MCF 10A (cell line): ENCODE results near the gene PIP4K2A. TPM values are rescaled to one million over a fixed set of nuclear protein-coding genes. Genes with fewer than 3 reads are reported as not detected.
"Not testable (repeated sequence)": the region's sequence is repeated elsewhere in the genome, so short reads cannot be mapped to it uniquely, and the experiment has no call there.

Experiments
- BruUV-seq: library from RNA; stranded (reverse); fragments of 400-500 nt; replicated peaks from 2 replicates; lab custom pipeline; 2021; lab: Mats Ljungman, UMichigan
- CTCF ChIA-PET: fragments of 300-600 bp; sonication (Branson Sonifier 250); formaldehyde crosslinking; extraction: SDS; loops from one replicate; lab custom pipeline; 2021; ENCODE audit warnings: antibody characterized with exemption, inconsistent platforms; lab: Yijun Ruan, JAX
- POLR2A ChIA-PET: fragments of 300-600, 350-650 bp; sonication (Branson Sonifier 250); formaldehyde crosslinking; extraction: SDS; loops from one replicate; lab custom pipeline; 2020; ENCODE audit warnings: antibody characterized with exemption, inconsistent platforms; lab: Yijun Ruan, JAX
- DNase-seq: peaks from one replicate; pipeline ENCODE4 v3.0.0-alpha.2; 2018; ENCODE audit not compliant: unreplicated experiment
- H3K27ac Mint-ChIP-seq: one replicate; pipeline ENCODE4 v1.8.0; 2022; ENCODE audit warnings: mild to moderate bottlenecking, low read depth, mixed read lengths; ENCODE audit not compliant: unreplicated experiment
- H3K27me3 Mint-ChIP-seq: one replicate; pipeline ENCODE4 v1.8.0; 2022; ENCODE audit warnings: mixed read lengths; ENCODE audit not compliant: insufficient read depth, unreplicated experiment
- H3K36me3 Mint-ChIP-seq: one replicate; pipeline ENCODE4 v1.8.0; 2022; ENCODE audit warnings: mild to moderate bottlenecking, moderate library complexity, mixed read lengths; ENCODE audit not compliant: insufficient read depth, unreplicated experiment
- H3K4me1 Mint-ChIP-seq: one replicate; pipeline ENCODE4 v1.8.0; 2022; ENCODE audit warnings: mixed read lengths; ENCODE audit not compliant: insufficient read depth, unreplicated experiment
- H3K4me3 Mint-ChIP-seq: one replicate; pipeline ENCODE4 v1.8.0; 2022; ENCODE audit warnings: mild to moderate bottlenecking, moderate library complexity, mixed read lengths; ENCODE audit not compliant: unreplicated experiment
- H3K9me3 Mint-ChIP-seq: one replicate; pipeline ENCODE4 v1.8.0; 2022; ENCODE audit warnings: mixed read lengths; ENCODE audit not compliant: unreplicated experiment
- intact Hi-C: fragments of 100-400 bp; cut with micrococcal nuclease; formaldehyde crosslinking; loops from 2 replicates; pipeline ENCODE4 v1.14.1; 2022
- total RNA-seq: library from RNA; stranded (reverse); gene quantifications from 2 replicates; pipeline ENCODE4 v1.2.3, GENCODE V29; 2022
- TF ChIP-seq, protein P1 (sequence below): fragments of 200-600 bp; IDR thresholded peaks from one replicate; pipeline ENCODE4 v1.8.0; 2022; ENCODE audit warnings: antibody characterized with exemption, mild to moderate bottlenecking; ENCODE audit not compliant: unreplicated experiment

PIP4K2A gene
- total RNA-seq, 1 experiment from 2014 or later = 24.2 TPM

DNA sequence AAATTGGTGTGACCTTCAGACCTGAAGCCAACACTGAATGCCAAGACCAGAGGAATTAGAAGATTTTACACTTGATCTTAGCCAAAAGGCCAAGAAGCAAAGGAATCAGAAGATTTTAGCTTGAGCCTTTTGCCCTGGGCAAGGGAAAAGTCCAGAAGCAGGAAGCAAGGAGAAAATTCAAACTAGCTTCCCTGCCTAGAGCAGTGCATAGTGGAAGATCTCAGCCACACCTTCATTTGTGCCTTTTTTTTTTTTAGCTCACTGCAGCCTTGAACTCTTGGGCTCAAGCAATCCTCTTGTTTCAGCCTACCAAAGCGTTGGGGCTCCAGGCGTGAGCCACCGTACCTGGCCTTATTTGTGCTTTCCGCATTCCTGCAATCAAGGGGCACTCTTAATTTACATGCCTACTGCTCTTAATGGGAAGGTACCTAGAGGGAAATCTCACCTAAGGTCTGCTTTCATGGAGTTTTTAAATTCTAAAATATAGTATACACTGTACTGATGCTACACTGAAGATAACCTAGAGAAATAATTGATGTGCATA lies 8.3 kb upstream of the PIP4K2A start:
- ChIA-PET CTCF (interaction anchor here (0.5 kb wide), 1 partner anchor 175 kb away, joined by 3 read pairs; no protein-coding TSS in a partner anchor), POLR2A (no interaction called here)
- Mint-ChIP-seq H3K36me3 (no peaks in the 10 kb centered on the region), H3K4me1 (no peaks in the 10 kb centered on the region), H3K4me3 (no peak overlapping the region), H3K27ac (no peak overlapping the region), H3K27me3 (peaks cover 11% of the 10 kb centered on the region), H3K9me3 (no peaks in the 10 kb centered on the region)
- intact Hi-C loops = loop anchor here (10.0 kb wide), 1 partner anchor 82 kb away; no protein-coding TSS in a partner anchor
- no peak for DNase-seq
- TF ChIP-seq, protein P1, sequence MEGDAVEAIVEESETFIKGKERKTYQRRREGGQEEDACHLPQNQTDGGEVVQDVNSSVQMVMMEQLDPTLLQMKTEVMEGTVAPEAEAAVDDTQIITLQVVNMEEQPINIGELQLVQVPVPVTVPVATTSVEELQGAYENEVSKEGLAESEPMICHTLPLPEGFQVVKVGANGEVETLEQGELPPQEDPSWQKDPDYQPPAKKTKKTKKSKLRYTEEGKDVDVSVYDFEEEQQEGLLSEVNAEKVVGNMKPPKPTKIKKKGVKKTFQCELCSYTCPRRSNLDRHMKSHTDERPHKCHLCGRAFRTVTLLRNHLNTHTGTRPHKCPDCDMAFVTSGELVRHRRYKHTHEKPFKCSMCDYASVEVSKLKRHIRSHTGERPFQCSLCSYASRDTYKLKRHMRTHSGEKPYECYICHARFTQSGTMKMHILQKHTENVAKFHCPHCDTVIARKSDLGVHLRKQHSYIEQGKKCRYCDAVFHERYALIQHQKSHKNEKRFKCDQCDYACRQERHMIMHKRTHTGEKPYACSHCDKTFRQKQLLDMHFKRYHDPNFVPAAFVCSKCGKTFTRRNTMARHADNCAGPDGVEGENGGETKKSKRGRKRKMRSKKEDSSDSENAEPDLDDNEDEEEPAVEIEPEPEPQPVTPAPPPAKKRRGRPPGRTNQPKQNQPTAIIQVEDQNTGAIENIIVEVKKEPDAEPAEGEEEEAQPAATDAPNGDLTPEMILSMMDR = no peak
- BruUV-seq = no TSS peak

DNA sequence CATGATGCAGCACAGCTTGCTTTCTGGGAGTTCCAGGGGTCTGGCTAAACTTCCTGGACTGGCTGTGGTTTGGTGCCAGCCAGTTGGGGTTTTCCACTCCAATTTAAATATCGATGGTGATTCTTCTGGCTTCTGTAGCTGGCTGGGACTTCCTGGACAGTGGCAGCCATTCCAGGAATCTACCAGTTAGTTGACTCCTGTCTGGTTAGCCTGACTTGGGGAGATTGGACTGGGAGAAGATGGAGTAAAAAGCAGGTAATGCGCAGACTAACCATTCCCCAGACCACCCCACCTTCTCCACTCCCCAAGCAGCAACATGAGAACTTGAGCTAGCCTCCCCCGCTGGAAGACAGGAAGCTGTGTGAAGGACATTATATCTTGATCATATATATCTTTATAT lies 6.3 kb upstream of the PIP4K2A start:
- no peaks in the 10 kb centered on the region for H3K9me3 Mint-ChIP-seq

DNA sequence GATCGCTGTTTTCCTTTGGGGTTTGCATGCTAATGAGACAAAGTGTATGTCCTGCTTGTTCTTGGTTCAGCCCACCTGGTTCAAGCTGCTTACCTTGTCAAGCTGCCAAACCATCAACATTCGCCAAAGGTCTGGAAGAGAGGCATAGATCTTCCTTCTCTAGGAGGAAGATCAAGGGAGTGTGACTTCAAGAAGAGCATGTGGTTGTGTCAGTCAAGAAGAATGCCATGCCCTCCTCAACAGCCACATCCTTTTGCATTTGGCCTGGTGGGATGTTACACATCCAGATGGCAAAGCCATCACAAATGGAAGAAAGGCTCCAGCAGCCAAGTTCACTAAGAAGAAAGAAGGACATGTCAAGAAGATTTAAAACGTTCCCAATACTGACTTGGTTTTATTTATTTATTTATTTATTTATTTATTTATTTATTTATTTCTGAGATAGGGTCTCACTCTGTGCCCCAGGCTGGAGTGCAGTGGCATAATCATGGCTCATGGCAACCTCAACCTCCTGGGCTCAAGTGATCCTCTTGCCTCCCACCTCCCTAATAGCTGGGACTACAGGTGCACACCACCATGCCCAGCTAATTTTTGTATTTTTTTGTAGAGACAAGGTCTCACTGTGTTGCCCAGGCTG lies 5.1 kb upstream of the PIP4K2A start:
- H3K27ac Mint-ChIP-seq = no peak overlapping the region
- H3K27me3 Mint-ChIP-seq = no peaks in the 10 kb centered on the region
- DNase-seq = no peak
- H3K4me1 Mint-ChIP-seq = no peaks in the 10 kb centered on the region
- POLR2A ChIA-PET = interaction anchor here (0.9 kb wide), 1 partner anchor 286 kb away, joined by 3 read pairs; no protein-coding TSS in a partner anchor
- intact Hi-C loops = loop anchor here (10.0 kb wide), 2 partner anchors 85 to 395 kb away; partner anchors contain the start of gene BMI1
- no peaks in the 10 kb centered on the region for H3K9me3 Mint-ChIP-seq
- H3K4me3 Mint-ChIP-seq = no peak overlapping the region
- no peaks in the 10 kb centered on the region for H3K36me3 Mint-ChIP-seq
- CTCF ChIA-PET = interaction anchor here (0.5 to 1.0 kb wide), 2 partner anchors 21 to 268 kb away, joined by 3 read pairs; no protein-coding TSS in a partner anchor
- no TSS peak for BruUV-seq
- TF ChIP-seq, protein P1 = no peak

More for the DNA sequence above, 6.3 kb upstream of the PIP4K2A start:
- TF ChIP-seq, protein P1 = no peak
- intact Hi-C loops = loop anchor here (10.0 kb wide), 1 partner anchor 84 kb away; no protein-coding TSS in a partner anchor
- Mint-ChIP-seq H3K27me3 (no peaks in the 10 kb centered on the region), H3K4me3 (no peak overlapping the region), H3K36me3 (no peaks in the 10 kb centered on the region), H3K27ac (no peak overlapping the region), H3K4me1 (no peaks in the 10 kb centered on the region)
- DNase-seq = no peak
- ChIA-PET CTCF (interaction anchor here (0.6 to 1.0 kb wide), 2 partner anchors 20 to 138 kb away, joined by 3 read pairs; no protein-coding TSS in a partner anchor), POLR2A (interaction anchor here (0.9 kb wide), 1 partner anchor 287 kb away, joined by 3 read pairs; no protein-coding TSS in a partner anchor)
- no TSS peak for BruUV-seq

DNA sequence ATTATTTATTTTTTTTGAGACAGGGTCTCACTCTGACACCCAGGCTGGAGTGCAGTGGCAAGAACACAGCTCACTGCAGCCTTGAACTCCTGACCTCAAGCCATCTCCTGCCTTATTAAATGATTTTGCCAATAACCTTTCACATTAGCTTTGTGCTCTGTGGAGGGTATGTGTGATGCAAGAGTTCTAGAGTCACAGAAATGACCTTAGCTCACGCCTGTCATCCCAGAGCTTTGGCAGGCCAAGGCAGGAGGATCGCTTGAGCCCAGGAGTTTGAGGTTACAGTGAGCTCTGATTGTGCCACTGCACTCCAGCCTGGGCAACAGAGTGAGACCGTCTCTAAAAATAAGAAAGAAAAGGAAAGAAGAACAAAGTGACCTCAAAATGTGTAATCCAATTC lies 4.3 kb upstream of the PIP4K2A start:
- not testable (repeated sequence) for H3K27me3 Mint-ChIP-seq, DNase-seq, H3K36me3 Mint-ChIP-seq, H3K9me3 Mint-ChIP-seq, H3K4me3 Mint-ChIP-seq, BruUV-seq, H3K27ac Mint-ChIP-seq, H3K4me1 Mint-ChIP-seq
- ChIA-PET CTCF (interaction anchor here (0.5 kb wide), 1 partner anchor 269 kb away, joined by 3 read pairs; no protein-coding TSS in a partner anchor), POLR2A (interaction anchor here (0.5 to 0.7 kb wide), 2 partner anchors 17 to 114 kb away, joined by 3 to 4 read pairs; no protein-coding TSS in a partner anchor)
- intact Hi-C loops = loop anchor here (10.0 kb wide), 1 partner anchor 394 kb away; the partner anchor contains the start of gene BMI1
